Smooth muscle cell (in vitro differentiated cells): Measurements from ENCODE around the gene COL5A1. TPM values are rescaled to one million over a fixed set of nuclear protein-coding genes. Genes with fewer than 3 reads are reported as not detected.

Experiments used
- DNase-seq: peaks from one replicate; lab custom pipeline; 2025; ENCODE audit not compliant: unreplicated experiment; lab: John Stamatoyannopoulos, UW
- H2AFZ ChIP-seq: fragments of 200-600 bp; sonication (generic); 2 replicates; pipeline ENCODE4 v1.6.0; 2016; ENCODE audit warnings: antibody characterized with exemption, low read depth, mild to moderate bottlenecking
- H3F3A ChIP-seq: fragments of 200-600 bp; sonication (generic); 2 replicates; pipeline ENCODE4 v1.6.0; 2017; ENCODE audit warnings: antibody characterized with exemption, low read depth
- H3K27ac ChIP-seq: fragments of 200-600 bp; sonication (generic); 2 replicates; pipeline ENCODE4 v1.5.1; 2016; ENCODE audit warnings: low read depth, mild to moderate bottlenecking
- H3K27me3 ChIP-seq: fragments of 200-600 bp; sonication (generic); 2 replicates; pipeline ENCODE4 v1.6.1; 2016; ENCODE audit warnings: low read depth, mild to moderate bottlenecking
- H3K36me3 ChIP-seq: fragments of 200-600 bp; sonication (generic); 2 replicates; pipeline ENCODE4 v1.5.1; 2016; ENCODE audit warnings: low read depth
- H3K4me1 ChIP-seq: fragments of 200-600 bp; sonication (generic); 2 replicates; pipeline ENCODE4 v1.5.1; 2016; ENCODE audit warnings: low read depth
- H3K4me2 ChIP-seq: fragments of 200-600 bp; sonication (generic); 2 replicates; pipeline ENCODE4 v1.6.0; 2016; ENCODE audit warnings: mild to moderate bottlenecking
- H3K4me3 ChIP-seq: fragments of 200-600 bp; sonication (generic); 2 replicates; pipeline ENCODE4 v1.5.1; 2016; ENCODE audit warnings: mild to moderate bottlenecking
- H3K79me2 ChIP-seq: fragments of 200-600 bp; sonication (generic); 2 replicates; pipeline ENCODE4 v1.6.0; 2016; ENCODE audit warnings: low read depth, mild to moderate bottlenecking
- H3K9ac ChIP-seq: fragments of 200-600 bp; sonication (generic); 2 replicates; pipeline ENCODE4 v1.6.0; 2016; ENCODE audit warnings: low read depth
- H3K9me3 ChIP-seq: fragments of 200-600 bp; sonication (generic); replicated peaks from 2 replicates; pipeline ENCODE4 v1.5.1; 2016; ENCODE audit warnings: low read depth
- H4K20me1 ChIP-seq: fragments of 200-600 bp; sonication (generic); 2 replicates; pipeline ENCODE4 v1.6.0; 2016; ENCODE audit warnings: low read depth
- WGBS: methylation state at CpG from one replicate; pipeline ENCODE4 v1.1.7; 2016; ENCODE audit warnings: low lambda C conversion rate; 5-methylcytosine and 5-hydroxymethylcytosine counted together
- polyA plus RNA-seq: library from polyadenylated mRNA; unstranded; fragments of >200 nt; fragmentation: Nextera tagmentation; extraction: Ambion mirVana; gene quantifications from 2 replicates; pipeline ENCODE4 v1.2.1, GENCODE V29; 2016
- total RNA-seq: library from RNA; depleted of rRNA; stranded (reverse); fragments of >200 nt; gene quantifications from 2 replicates; pipeline ENCODE4 v1.2.3, GENCODE V29; 2014
- TF ChIP-seq, protein P1 (sequence below): fragments of 200-600 bp; sonication (generic); IDR thresholded peaks from 2 replicates; pipeline ENCODE4 v1.5.1; 2017; ENCODE audit warnings: borderline replicate concordance, mild to moderate bottlenecking, antibody characterized with exemption; ENCODE audit not compliant: insufficient read depth, poor library complexity, severe bottlenecking

The COL5A1 gene
- total and polyA plus RNA-seq, 2 experiments from 2014 or later, result 1,084 to 1,443 TPM

DNA sequence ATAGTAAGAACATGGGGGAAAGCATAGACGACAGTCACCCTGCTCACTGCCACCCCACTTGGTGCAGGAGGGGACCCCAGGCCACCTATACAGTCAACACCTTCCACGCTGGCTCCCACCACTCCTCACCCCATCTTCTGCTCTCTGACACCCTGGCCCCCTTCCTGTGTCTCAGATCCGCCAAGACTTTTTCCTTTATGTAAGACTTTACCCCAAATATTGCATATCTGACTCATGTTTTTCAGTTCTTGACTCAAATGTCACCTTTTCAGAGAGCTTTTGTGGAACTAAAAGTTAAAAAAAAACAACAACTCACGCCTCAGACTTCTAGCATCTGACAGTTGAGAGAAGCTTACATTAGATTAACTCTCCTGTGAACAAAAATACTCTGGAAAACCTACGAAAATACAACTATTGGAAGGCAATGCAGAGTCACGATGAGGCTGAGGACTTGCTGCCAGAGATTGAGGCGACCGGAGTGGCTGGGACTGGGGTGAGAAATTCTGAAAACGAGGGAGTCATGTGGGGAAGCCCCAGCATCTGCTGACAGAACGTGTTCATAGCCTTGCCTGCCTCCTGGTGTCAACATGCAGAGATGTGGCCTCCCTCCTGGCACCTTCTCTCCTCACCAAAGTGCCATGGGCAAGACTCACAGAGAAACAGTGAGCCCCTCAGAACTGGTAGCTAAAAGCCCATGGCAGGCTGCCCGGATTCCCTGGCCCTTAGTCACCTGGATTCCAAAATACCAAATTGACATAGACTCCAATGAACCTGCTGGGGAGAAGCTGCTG is 216.6 kb downstream of the COL5A1 start:
- H4K20me1 ChIP-seq, result peaks cover 13% of the 10 kb centered on the region
- no peaks in the 10 kb centered on the region for H3K27me3 ChIP-seq
- no peaks in the 10 kb centered on the region for H3K79me2 ChIP-seq

DNA sequence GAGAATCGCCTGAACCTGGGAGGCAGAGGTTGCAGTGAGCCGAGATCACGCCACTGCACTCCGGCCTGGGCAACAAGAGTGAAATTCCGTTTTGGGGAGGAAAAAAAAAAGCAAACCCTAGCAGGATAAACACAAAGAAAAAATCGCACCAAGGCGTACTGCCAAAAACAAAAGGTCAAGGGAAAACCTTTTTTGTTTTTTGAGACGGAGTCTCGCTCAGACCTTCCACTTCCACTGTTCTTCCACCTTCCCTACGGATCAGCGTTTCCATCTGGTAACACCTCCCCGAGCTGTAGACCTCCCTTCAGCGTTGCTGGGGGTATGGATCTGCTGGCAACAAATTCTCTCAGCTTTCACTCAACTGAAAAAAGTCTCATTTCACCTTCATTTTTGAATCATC is 218.9 kb downstream of the COL5A1 start:
- TF ChIP-seq, protein P1, sequence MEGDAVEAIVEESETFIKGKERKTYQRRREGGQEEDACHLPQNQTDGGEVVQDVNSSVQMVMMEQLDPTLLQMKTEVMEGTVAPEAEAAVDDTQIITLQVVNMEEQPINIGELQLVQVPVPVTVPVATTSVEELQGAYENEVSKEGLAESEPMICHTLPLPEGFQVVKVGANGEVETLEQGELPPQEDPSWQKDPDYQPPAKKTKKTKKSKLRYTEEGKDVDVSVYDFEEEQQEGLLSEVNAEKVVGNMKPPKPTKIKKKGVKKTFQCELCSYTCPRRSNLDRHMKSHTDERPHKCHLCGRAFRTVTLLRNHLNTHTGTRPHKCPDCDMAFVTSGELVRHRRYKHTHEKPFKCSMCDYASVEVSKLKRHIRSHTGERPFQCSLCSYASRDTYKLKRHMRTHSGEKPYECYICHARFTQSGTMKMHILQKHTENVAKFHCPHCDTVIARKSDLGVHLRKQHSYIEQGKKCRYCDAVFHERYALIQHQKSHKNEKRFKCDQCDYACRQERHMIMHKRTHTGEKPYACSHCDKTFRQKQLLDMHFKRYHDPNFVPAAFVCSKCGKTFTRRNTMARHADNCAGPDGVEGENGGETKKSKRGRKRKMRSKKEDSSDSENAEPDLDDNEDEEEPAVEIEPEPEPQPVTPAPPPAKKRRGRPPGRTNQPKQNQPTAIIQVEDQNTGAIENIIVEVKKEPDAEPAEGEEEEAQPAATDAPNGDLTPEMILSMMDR, result no peak
- WGBS, result 96% methylated on average over 13 of the region's 13 CpGs

More for the DNA sequence above, 216.6 kb downstream of the COL5A1 start:
- DNase-seq, result no peak
- TF ChIP-seq, protein P1, result no peak
- H2AFZ ChIP-seq, result no peak overlapping the region
- H3K36me3 ChIP-seq, result no peaks in the 10 kb centered on the region
- no peaks in the 10 kb centered on the region for H3K9me3 ChIP-seq
- H3K4me1 ChIP-seq, result no peaks in the 10 kb centered on the region
- no peak overlapping the region for H3K9ac ChIP-seq
- no peak overlapping the region for H3K4me2 ChIP-seq
- no peak overlapping the region for H3K27ac ChIP-seq
- H3K4me3 ChIP-seq, result no peak overlapping the region
- WGBS, result 84% methylated on average over 10 of the region's 11 CpGs
- peaks cover 47% of the 10 kb centered on the region for H3F3A ChIP-seq

DNA sequence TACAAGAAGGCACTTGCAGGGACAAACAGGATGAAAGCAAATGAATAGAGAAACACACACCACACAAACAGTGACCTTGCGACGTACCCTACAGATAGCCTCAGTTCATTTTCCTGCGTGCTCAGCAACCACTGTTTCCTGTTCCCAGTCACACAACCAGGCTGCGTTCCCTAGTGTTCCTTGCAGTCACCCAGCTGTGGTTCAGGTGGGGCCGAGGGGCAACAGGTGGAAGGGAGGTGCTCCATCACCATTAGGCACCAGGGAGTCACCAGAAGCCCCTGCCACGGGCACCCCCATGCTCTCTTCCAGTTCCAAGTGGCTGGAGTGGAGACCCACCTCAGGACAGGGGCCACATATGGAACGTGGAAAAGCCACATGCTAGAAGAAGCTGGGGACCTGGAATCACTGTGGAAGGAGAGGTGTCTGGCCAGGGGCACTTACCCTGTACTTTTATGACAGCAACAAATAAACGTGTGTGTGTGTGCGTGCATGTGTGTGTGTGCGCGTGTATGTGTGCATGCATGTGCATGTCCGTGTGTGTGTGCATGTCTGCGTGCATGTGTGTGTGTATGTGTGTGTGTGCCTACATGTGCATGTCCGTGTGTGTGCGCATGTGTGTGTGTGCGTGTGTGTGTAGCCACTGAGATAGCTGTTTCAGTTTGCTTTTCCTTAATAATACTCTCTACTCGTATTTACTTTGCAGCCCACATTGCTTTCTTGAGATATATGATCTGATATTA is 220.2 kb downstream of the COL5A1 start:
- Histone ChIP-seq H3K9ac (no peak overlapping the region), H2AFZ (no peak overlapping the region), H3K4me1 (no peaks in the 10 kb centered on the region), H3K27ac (no peak overlapping the region), H3K27me3 (no peaks in the 10 kb centered on the region), H3F3A (peaks cover 31% of the 10 kb centered on the region), H3K4me2 (no peak overlapping the region), H3K79me2 (no peaks in the 10 kb centered on the region), H3K36me3 (no peaks in the 10 kb centered on the region), H4K20me1 (no peaks in the 10 kb centered on the region), H3K9me3 (no peaks in the 10 kb centered on the region), H3K4me3 (no peak overlapping the region)
- TF ChIP-seq, protein P1, result no peak
- WGBS, result 89% methylated on average over 17 of the region's 17 CpGs
- no peak for DNase-seq

More for the DNA sequence above, 218.9 kb downstream of the COL5A1 start:
- no peak for DNase-seq
- Histone ChIP-seq H3K27ac (no peak overlapping the region), H3K36me3 (no peaks in the 10 kb centered on the region), H3K27me3 (no peaks in the 10 kb centered on the region), H3K4me2 (no peak overlapping the region), H3K4me3 (no peak overlapping the region), H3K4me1 (no peaks in the 10 kb centered on the region), H4K20me1 (no peaks in the 10 kb centered on the region), H3K79me2 (no peaks in the 10 kb centered on the region), H3K9me3 (no peaks in the 10 kb centered on the region), H2AFZ (no peak overlapping the region), H3F3A (peaks cover 33% of the 10 kb centered on the region), H3K9ac (no peak overlapping the region)
